HG03039 (cell line): ENCODE data around the gene RASA3.

Experiments
- ATAC-seq: cut with Tn5 transposase; IDR thresholded peaks from one replicate; pipeline ENCODE4 v1.9.1; 2021; ENCODE audit warnings: mild to moderate bottlenecking, moderate library complexity; ENCODE audit not compliant: unreplicated experiment

The RASA3 gene

DNA sequence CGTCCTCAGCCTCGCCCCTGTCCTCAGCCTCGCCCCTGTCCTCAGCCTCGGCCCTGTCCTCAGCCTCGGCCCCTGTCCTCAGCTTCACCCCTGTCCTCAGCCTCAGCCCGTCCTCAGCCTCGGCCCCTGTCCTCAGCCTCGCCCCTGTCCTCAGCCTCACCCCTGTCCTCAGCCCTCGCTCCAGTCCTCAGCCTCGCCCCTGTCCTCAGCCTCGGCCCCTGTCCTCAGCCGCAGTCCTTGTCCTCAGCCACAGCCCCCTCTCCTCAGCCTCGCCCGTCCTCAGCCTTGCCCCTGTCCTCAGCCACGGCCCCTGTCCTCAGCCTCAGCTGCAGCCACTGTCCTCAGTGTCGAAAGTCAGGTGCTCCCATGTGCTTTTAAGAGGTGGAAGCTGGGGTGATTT lies 169.0 kb downstream of the RASA3 start:
- no peak for ATAC-seq

GRCh38 chr13:113962975-113963374 lies 169.4 kb downstream of the RASA3 start:
- ATAC-seq = no peak

GRCh38 chr13:113962386-113962785 lies 170.0 kb downstream of the RASA3 start:
- no peak for ATAC-seq

GRCh38 chr13:113960276-113960948 lies 172.0 kb downstream of the RASA3 start:
- no peak for ATAC-seq

- ATAC-seq = no peak
Measured at GRCh38 chr13:113959198-113959597, 173.2 kb downstream of the RASA3 start.

DNA sequence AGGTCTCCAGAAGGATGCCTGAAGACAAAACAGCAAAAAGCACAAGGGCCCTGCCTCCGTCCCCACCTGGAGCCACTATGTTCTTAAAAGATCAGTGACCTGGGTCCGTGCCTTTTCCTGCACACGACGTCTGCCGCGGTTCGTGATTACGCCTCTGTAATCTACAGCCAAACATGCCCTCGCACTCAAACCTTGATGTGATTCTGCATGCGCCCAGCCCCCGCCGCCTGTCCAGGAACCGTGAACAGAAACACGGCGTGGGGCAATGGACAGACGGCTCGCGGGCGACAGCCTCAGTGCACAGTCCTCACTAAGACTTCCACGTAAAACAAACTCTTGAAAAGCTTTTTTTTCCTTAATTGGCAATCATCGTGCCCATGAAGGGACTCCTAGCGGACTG lies 174.1 kb downstream of the RASA3 start:
- no peak for ATAC-seq

DNA sequence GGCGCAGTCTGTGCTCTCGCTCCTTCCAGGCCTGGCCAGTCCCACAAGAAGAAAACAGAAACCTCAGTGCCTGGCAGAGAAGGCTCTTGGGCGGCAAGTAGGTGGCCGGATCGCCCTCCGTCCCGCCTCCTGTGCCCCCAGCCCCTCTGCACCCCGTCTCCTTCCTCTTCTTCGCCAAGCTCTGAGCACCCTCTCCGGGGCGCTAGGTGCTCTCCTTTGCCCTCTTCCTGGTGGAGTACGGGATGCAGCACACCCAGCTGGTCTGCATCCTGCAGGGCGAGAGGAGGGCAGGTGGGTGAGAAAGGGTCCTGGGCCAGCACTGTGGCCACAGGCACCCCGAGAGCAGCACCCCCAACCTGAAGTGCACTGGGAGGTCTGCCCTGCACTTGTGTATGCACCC lies 175.9 kb downstream of the RASA3 start:
- no peak for ATAC-seq

DNA sequence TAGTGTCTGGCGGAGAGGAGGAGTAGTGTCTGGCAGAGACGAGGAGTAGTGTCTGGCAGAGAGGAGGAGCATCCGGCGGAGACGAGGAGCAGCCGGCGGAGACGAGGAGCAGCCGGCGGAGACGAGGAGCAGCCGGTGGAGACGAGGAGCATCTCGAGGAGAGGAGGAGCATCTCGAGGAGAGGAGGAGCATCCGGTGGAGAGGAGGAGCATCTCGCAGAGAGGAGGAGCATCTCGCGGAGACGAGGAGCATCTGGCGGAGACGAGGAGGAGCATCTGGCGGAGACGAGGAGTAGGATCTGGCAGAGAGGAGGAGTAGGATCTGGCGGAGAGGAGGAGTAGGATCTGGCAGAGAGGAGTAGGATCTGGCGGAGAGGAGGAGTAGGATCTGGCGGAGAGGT lies 176.7 kb downstream of the RASA3 start:
- ATAC-seq = no peak

DNA sequence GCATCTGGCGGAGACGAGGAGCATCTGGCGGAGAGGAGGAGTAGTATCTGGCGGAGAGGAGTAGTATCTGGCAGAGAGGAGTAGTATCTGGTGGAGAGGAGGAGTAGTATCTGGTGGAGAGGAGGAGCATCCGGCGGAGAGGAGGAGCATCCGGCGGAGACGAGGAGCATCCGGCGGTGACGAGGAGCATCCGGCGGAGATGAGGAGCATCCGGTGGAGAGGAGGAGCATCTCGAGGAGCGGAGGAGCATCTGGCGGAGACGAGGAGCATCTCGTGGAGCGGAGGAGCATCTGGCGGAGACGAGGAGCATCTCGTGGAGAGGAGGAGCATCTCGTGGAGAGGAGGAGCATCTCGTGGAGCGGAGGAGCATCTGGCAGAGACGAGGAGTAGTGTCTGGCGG lies 177.2 kb downstream of the RASA3 start:
- no peak for ATAC-seq

- ATAC-seq = no peak
Measured at GRCh38 chr13:113954046-113954835, 178.2 kb downstream of the RASA3 start.

DNA sequence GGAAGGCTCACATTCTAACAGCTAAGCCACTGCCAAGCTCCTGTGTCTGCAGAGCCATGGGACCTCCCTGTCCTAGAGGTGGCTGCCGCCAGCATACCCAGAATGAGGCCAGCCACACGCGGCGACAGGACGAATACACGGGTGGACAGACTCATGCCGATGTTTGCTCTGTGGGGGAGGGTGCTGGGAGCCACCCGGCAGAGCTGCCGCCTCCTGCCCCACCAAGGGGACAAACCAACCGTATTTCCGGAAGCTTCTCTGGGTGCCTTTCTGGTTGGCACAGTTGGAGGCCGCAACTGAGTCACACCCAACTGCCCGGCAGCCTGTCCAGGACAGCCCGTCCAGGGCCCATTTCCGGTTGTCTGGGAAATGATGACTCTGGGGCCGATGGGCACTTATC lies 178.9 kb downstream of the RASA3 start:
- no peak for ATAC-seq

GRCh38 chr13:113952983-113953520 lies 179.4 kb downstream of the RASA3 start:
- no peak for ATAC-seq

- no peak for ATAC-seq
Measured at GRCh38 chr13:113952151-113952982, 180.1 kb downstream of the RASA3 start.

DNA sequence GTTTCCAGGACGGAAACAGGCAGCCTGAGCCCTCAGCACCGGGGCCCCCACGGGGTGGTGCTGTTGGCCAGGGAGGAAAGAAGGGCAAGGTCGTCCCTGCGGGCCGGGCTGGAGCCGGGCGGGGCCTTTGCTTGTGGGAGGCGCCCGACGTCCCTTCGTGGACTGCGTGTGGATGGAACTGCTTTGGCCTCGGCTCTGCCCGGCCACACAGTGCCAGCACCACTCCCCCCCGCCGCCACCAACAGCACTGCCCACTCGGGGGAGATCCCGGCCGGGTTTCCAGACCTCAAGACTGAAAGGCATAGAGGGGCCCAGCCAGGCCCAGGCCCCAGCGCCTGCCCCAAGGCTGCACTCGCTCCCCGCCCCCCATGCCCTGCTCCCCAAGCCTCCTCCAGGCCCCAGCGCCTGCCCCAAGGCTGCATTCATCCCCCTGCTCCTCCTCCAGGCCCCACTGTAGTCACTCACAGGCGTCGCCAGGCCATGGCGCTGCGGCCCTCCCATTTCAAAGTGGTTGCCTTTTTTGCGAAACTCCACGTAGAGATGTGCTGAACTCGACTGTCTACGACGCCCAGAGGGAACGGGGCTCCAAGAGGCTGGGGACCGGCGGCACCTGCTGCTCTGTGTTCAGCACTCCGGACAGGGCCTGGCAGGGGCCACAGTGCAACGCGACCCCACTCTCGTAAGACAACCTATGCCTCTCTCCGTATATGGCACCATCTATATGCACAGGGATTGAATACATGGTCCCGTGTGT lies 181.0 kb downstream of the RASA3 start:
- no peak for ATAC-seq

DNA sequence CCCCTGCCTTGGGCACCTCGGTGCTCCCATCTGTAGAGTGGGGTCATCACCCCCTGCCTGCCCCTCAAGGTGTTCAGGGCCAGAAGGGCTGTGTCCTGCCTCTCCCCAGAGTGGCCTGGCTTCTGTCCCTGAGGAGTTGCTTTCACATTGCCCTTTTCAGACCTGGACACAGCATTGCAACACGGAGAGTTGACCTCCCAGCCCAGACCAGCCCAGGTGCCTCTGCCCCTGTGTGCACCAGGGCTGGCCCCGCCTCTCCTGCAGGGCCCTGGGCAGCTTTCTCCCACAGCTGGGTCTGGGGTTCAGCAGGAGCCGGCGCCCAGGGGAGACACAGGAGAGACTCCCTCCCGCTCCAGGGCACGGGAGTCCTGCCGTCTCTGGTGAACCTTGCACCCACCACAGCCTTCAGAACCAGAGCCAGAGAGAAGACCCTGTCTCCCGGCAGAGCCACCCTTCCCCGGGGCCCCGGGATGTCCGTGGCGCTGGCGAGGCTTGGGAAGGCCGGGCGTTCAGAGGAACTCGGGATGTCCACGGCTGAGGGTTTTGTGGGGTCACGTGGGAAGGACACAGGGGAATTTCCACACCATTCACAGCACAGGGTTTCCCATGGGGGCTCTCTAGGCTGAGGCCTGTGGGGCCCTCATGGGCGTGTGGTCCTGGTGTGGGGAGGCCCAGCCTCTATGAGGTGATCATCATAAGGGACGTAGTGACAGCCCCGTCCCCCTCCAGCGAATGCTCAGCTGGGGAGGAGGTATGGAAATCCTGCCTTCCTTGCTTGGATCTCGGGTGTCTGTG lies 181.8 kb downstream of the RASA3 start:
- no peak for ATAC-seq

DNA sequence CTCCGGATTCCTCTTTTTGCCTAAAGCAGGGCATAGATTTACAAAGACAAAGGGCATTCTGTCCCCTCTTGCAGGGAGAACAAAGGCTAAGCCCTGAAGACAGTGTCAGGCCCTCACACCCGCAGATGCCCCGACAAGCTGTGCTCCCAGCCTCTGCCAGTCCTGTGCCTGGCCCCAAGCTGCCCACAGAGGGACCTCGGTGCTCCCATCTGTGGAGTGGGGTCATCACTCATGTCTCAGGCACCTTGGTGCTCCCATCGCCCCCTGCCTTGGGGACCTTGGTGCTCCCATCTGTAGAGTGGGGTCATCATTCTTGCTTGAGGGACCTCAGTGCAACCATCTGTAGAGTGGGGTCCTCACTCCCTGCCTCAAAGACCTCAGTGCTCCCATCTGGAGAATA lies 182.9 kb downstream of the RASA3 start:
- no peak for ATAC-seq

- ATAC-seq = no peak
Measured at GRCh38 chr13:113948034-113948742, 184.2 kb downstream of the RASA3 start.

DNA sequence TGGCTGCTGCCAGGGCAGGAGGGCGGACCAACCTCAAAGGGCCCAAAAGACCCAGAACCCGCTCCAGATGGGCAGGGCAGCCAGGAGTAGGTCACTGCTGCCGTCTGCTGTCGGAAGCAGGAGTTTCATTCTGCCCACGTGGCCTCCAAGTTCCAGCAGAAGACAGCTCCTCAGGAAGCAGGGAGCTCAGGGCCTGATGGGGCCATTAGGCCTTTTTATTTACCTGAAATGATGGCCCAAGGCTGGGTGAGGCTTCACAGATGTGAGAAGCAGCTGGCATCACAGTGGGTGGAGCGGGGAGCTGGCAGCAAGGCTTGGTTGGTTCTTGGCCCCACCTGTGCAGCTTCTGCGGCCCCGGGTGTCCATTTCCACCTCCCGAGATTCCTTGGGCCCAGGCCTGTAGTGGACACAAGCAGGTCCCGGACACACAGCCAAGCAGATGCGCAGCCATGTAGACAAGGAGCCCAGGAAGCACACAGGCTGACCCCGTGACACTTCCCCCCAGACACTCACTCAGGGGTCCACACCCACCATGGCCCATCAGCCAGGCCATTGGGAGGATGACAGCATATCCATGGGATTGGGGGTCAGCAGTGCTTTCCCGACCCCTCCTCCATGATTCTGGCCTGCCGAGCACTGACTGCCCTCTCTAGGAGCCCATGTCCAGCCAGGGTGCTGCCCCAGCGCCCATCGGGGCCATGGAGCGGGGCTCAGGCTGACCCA lies 185.0 kb downstream of the RASA3 start:
- no peak for ATAC-seq
